HCT116 (cell line): ENCODE results near the gene PCDHGA1. TPM values are rescaled to one million over a fixed set of nuclear protein-coding genes. Genes with fewer than 3 reads are reported as not detected.

ENCODE experiments used
- ATAC-seq: fragments of 200-7000 bp; cut with Tn5 transposase; 2 replicates; pipeline ENCODE4 v1.9.1; 2020; ENCODE audit warnings: mild to moderate bottlenecking, moderate library complexity
- BruUV-seq: library from RNA; stranded (reverse); fragments of 400-500 nt; replicated peaks from 2 replicates; lab custom pipeline; 2021; lab: Mats Ljungman, UMichigan
- CTCF ChIA-PET: fragments of 300-600 bp; sonication (Branson Sonifier 250); formaldehyde crosslinking; loops from one replicate; lab custom pipeline; 2021; ENCODE audit warnings: antibody characterized with exemption; lab: Charles Lee
- POLR2A ChIA-PET: fragments of 300-600, 350-600 bp; sonication (Branson Sonifier 250); formaldehyde crosslinking; loops from one replicate; lab custom pipeline; 2021; ENCODE audit warnings: antibody characterized with exemption; lab: Charles Lee
- RAD21 ChIA-PET, 2 experiments: fragments of 300-600 bp; sonication (Branson Sonifier 250); formaldehyde crosslinking; loops; one replicate each; lab custom pipeline; 2023; ENCODE audit warnings: low total read pairs in 2 of 2; ENCODE audit not compliant: uncharacterized antibody in 2 of 2, unreplicated experiment in 2 of 2, low non-redundant PET in 1 of 2; lab: Charles Lee
- DNase-seq: peaks from one replicate; pipeline ENCODE4 v3.0.0-alpha.2; 2010; ENCODE audit warnings: low read depth, low spot score
- H2AFZ ChIP-seq: fragments of 200-600 bp; shearing (Covaris generic), sonication (generic); 2 replicates; pipeline ENCODE4 v1.6.1; 2017; ENCODE audit warnings: low read depth, mixed run types, mixed read lengths, antibody characterized with exemption, low read length; ENCODE audit not compliant: poor library complexity, severe bottlenecking
- H3K27ac ChIP-seq: 2 replicates; pipeline ENCODE4 v1.5.1; 2012; ENCODE audit warnings: low read depth, low read length
- H3K27me3 ChIP-seq: fragments of 200-600 bp; sonication (generic); 2 replicates; pipeline ENCODE4 v1.6.1; 2016; ENCODE audit warnings: mixed run types, low read length, mixed read lengths; ENCODE audit not compliant: insufficient read depth
- H3K36me3 ChIP-seq, 2 experiments: fragments of 200-500 bp in 1 of 2; fragments of 200-600 bp in 1 of 2; sonication (Bioruptor generic) in 1 of 2; sonication (generic) in 1 of 2; 2 replicates each; pipeline versions ENCODE4 v1.5.1 to v1.6.1; 2014 to 2016; ENCODE audit warnings: low read length in 2 of 2, inconsistent platforms in 1 of 2, mixed read lengths in 1 of 2, mixed run types in 1 of 2; ENCODE audit not compliant: insufficient read depth in 2 of 2, control insufficient read depth in 1 of 2
- H3K4me1 ChIP-seq, 2 experiments: fragments of 200-600 bp in 1 of 2; sonication (generic) in 1 of 2; 2 replicates each; pipeline versions ENCODE4 v1.5.1 to v1.6.1; 2012 to 2017; ENCODE audit warnings: low read length in 2 of 2, inconsistent platforms in 1 of 2, mild to moderate bottlenecking in 1 of 2, mixed read lengths in 1 of 2, mixed run types in 1 of 2, moderate library complexity in 1 of 2; ENCODE audit not compliant: insufficient read depth in 2 of 2, control insufficient read depth in 1 of 2
- H3K4me2 ChIP-seq: fragments of 200-600 bp; sonication (generic); 2 replicates; pipeline ENCODE4 v1.6.1; 2017; ENCODE audit warnings: mixed run types, low read length, mixed read lengths
- H3K4me3 ChIP-seq, 2 experiments: fragments of 200-600 bp in 1 of 2; sonication (generic) in 1 of 2; replicated peaks in 1 of 2; 2 replicates each; pipeline ENCODE4 v1.5.1; 2011 to 2016; ENCODE audit warnings: low read length in 2 of 2, control low read depth in 1 of 2, low read depth in 1 of 2, mild to moderate bottlenecking in 1 of 2, mixed read lengths in 1 of 2, mixed run types in 1 of 2
- H3K79me2 ChIP-seq: fragments of 200-600 bp; sonication (generic); 2 replicates; pipeline ENCODE4 v1.6.1; 2017; ENCODE audit warnings: mild to moderate bottlenecking, mixed run types, low read length, moderate library complexity, mixed read lengths; ENCODE audit not compliant: insufficient read depth
- H3K9ac ChIP-seq: fragments of 200-600 bp; sonication (generic); 2 replicates; pipeline ENCODE4 v1.6.1; 2016; ENCODE audit warnings: low read length, mixed read lengths
- H3K9me2 ChIP-seq: fragments of 200-600 bp; sonication (generic), shearing (Covaris generic); 2 replicates; pipeline ENCODE4 v1.6.1; 2017; ENCODE audit warnings: mixed run types, mild to moderate bottlenecking, moderate library complexity; ENCODE audit not compliant: insufficient read depth
- H3K9me3 ChIP-seq, 2 experiments: fragments of 200-500 bp in 1 of 2; fragments of 200-600 bp in 1 of 2; sonication (Bioruptor generic) in 1 of 2; sonication (generic) in 1 of 2; 2 replicates each; pipeline ENCODE4 v1.6.1; 2014 to 2017; ENCODE audit warnings: low read length in 2 of 2, mixed read lengths in 2 of 2, inconsistent platforms in 1 of 2, low read depth in 1 of 2, mild to moderate bottlenecking in 1 of 2, mixed run types in 1 of 2, moderate library complexity in 1 of 2; ENCODE audit not compliant: control insufficient read depth in 1 of 2, insufficient read depth in 1 of 2
- H4K20me1 ChIP-seq: fragments of 200-600 bp; sonication (generic), shearing (Covaris generic); 2 replicates; pipeline ENCODE4 v1.6.1; 2017; ENCODE audit warnings: mixed run types, mild to moderate bottlenecking, moderate library complexity; ENCODE audit not compliant: insufficient read depth
- EZH2 ChIP-seq: fragments of 200-600 bp; sonication (generic); IDR thresholded peaks from 2 replicates; pipeline ENCODE4 v1.6.1; 2017; ENCODE audit warnings: antibody characterized with exemption, mixed run types
- EZH2phosphoT487 ChIP-seq: fragments of 200-600 bp; IDR thresholded peaks from 2 replicates; pipeline ENCODE4 v1.6.1; 2018; ENCODE audit warnings: antibody characterized with exemption, borderline replicate concordance
- FOSL1 ChIP-seq: IDR thresholded peaks from 2 replicates; pipeline ENCODE4 v1.6.1; 2012; ENCODE audit warnings: low read depth
- POLR2A ChIP-seq: IDR thresholded peaks from 2 replicates; pipeline ENCODE4 v1.7.0; 2011; ENCODE audit warnings: borderline replicate concordance; ENCODE audit not compliant: insufficient read depth, insufficient read length; ENCODE audit errors: extremely low read depth
- RAD21 ChIP-seq: IDR thresholded peaks from 2 replicates; pipeline ENCODE4 v1.6.1; 2012; ENCODE audit warnings: low read depth, mild to moderate bottlenecking
- SRF ChIP-seq: IDR thresholded peaks from 2 replicates; pipeline ENCODE4 v1.6.1; 2012; ENCODE audit warnings: low read depth
- TCF7L2 ChIP-seq: IDR thresholded peaks from 2 replicates; pipeline ENCODE4 v1.7.0; 2011; ENCODE audit warnings: borderline replicate concordance, inconsistent platforms; ENCODE audit not compliant: insufficient read depth, insufficient read length; ENCODE audit errors: extremely low read depth
- intact Hi-C: fragments of 100-400 bp; cut with micrococcal nuclease; formaldehyde crosslinking; loops from 2 replicates; pipeline ENCODE4 v1.10.0; 2022
- total RNA-seq: library from RNA; stranded (reverse); gene quantifications from one replicate; pipeline ENCODE4 v1.2.1, GENCODE V29; 2021; ENCODE audit not compliant: unreplicated experiment
- TF ChIP-seq, protein P1 (sequence below), 3 experiments: fragments of 200-600 bp in 1 of 3; sonication (generic) in 1 of 3; IDR thresholded peaks in 2 of 3; conservative IDR thresholded peaks in 1 of 3; 2 replicates each; pipeline ENCODE4 v1.5.1; 2012 to 2017; ENCODE audit warnings: low read depth in 2 of 3, low read length in 2 of 3, antibody characterized with exemption in 1 of 3, borderline replicate concordance in 1 of 3, control low read depth in 1 of 3, mild to moderate bottlenecking in 1 of 3, mixed read lengths in 1 of 3, mixed run types in 1 of 3, moderate library complexity in 1 of 3; ENCODE audit not compliant: insufficient read depth in 1 of 3
- TF ChIP-seq, protein P2 (sequence below): IDR thresholded peaks from 2 replicates; pipeline ENCODE4 v1.6.1; 2012
- TF ChIP-seq, protein P3 (sequence below): IDR thresholded peaks from 2 replicates; pipeline ENCODE4 v1.6.1; 2012; ENCODE audit warnings: low read depth

Gene PCDHGA1
- total RNA-seq, 1 experiment from 2014 or later = 0.05 TPM

DNA sequence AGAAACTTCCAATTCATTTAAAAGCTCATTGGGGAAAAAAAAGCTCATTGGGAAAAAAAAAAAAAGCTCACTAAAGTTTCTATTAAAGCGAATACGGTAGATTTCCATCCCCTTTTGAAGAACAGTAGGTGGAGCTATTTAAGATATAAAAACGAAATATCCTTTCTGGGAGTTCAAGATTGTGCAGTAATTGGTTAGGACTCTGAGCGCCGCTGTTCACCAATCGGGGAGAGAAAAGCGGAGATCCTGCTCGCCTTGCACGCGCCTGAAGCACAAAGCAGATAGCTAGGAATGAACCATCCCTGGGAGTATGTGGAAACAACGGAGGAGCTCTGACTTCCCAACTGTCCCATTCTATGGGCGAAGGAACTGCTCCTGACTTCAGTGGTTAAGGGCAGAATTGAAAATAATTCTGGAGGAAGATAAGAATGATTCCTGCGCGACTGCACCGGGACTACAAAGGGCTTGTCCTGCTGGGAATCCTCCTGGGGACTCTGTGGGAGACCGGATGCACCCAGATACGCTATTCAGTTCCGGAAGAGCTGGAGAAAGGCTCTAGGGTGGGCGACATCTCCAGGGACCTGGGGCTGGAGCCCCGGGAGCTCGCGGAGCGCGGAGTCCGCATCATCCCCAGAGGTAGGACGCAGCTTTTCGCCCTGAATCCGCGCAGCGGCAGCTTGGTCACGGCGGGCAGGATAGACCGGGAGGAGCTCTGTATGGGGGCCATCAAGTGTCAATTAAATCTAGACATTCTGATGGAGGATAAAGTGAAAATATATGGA is 100.2 kb downstream of the PCDHGA1 start, which contains the start of gene PCDHGA12:
PCDHGA12 (plus strand) TSS at position 176 of the 782 bp plus-strand sequence; CDS start at position 429, 253 bp downstream.
- ATAC-seq = no peak
- Histone ChIP-seq H3K9me2 (no peaks in the 10 kb centered on the region), H3K79me2 (no peaks in the 10 kb centered on the region), H3K9ac (no peak within 1 kb of the TSS), H3K9me3 (peaks cover 0 to 8% of the 10 kb centered on the region in 2 experiments; a peak in 2 of 4 replicates), H2AFZ (no peak within 1 kb of the TSS), H3K4me3 (no peak within 1 kb of the TSS), H3K4me1 (no peaks in the 10 kb centered on the region), H4K20me1 (no peaks in the 10 kb centered on the region), H3K36me3 (no peaks in the 10 kb centered on the region), H3K4me2 (no peak within 1 kb of the TSS), H3K27ac (no peak within 1 kb of the TSS), H3K27me3 (no peaks in the 10 kb centered on the region)
- intact Hi-C loops = no loop called here
- ChIA-PET CTCF (interaction anchor here (0.9 to 1.7 kb wide), 5 partner anchors 9 to 133 kb away, joined by 3 to 7 read pairs (median 4); partner anchors contain the start of gene PCDHGA10), POLR2A (no interaction called here), RAD21 (no interaction called here)
- BruUV-seq = no TSS peak
- DNase-seq = no peak
- no peak for TF ChIP-seq SRF
- TF ChIP-seq, protein P1, sequence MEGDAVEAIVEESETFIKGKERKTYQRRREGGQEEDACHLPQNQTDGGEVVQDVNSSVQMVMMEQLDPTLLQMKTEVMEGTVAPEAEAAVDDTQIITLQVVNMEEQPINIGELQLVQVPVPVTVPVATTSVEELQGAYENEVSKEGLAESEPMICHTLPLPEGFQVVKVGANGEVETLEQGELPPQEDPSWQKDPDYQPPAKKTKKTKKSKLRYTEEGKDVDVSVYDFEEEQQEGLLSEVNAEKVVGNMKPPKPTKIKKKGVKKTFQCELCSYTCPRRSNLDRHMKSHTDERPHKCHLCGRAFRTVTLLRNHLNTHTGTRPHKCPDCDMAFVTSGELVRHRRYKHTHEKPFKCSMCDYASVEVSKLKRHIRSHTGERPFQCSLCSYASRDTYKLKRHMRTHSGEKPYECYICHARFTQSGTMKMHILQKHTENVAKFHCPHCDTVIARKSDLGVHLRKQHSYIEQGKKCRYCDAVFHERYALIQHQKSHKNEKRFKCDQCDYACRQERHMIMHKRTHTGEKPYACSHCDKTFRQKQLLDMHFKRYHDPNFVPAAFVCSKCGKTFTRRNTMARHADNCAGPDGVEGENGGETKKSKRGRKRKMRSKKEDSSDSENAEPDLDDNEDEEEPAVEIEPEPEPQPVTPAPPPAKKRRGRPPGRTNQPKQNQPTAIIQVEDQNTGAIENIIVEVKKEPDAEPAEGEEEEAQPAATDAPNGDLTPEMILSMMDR (IDR thresholded peaks at IDR 0.05 in 2 of 3, conservative IDR thresholded peaks at IDR 0.05 in 1 of 3; ENCODE audit: borderline replicate concordance in 1 of 3, insufficient read depth in 1 of 3, low read depth in 2 of 3, low read length in 2 of 3) = peak in 1 of 3 experiments; percentile 44; a peak in 1 of 6 replicates
- 0 out of 2 replicates have a peak, but pooled peaks have one; percentile 15 for TF ChIP-seq RAD21

DNA sequence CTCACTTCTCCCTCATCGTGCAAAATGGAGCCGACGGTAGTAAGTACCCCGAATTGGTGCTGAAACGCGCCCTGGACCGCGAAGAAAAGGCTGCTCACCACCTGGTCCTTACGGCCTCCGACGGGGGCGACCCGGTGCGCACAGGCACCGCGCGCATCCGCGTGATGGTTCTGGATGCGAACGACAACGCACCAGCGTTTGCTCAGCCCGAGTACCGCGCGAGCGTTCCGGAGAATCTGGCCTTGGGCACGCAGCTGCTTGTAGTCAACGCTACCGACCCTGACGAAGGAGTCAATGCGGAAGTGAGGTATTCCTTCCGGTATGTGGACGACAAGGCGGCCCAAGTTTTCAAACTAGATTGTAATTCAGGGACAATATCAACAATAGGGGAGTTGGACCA is 101.0 kb downstream of the PCDHGA1 start:
- CTCF ChIA-PET = interaction anchor here (1.5 kb wide), 1 partner anchor 19 kb away, joined by 4 read pairs; the partner anchor contains the start of gene PCDHGA10
- BruUV-seq = no TSS peak
- Histone ChIP-seq H3K36me3 (no peaks in the 10 kb centered on the region), H3K9me2 (no peaks in the 10 kb centered on the region), H3K4me2 (no peak overlapping the region), H3K9ac (no peak overlapping the region), H3K27ac (no peak overlapping the region), H3K4me3 (no peak overlapping the region), H3K9me3 (peaks cover 0 to 8% of the 10 kb centered on the region in 2 experiments; a peak in 2 of 4 replicates), H4K20me1 (no peaks in the 10 kb centered on the region), H3K27me3 (no peaks in the 10 kb centered on the region), H2AFZ (no peak overlapping the region), H3K4me1 (no peaks in the 10 kb centered on the region), H3K79me2 (no peaks in the 10 kb centered on the region)
- DNase-seq (no peak), ATAC-seq (no peak)
- RAD21 ChIA-PET = no interaction called here
- POLR2A ChIA-PET = no interaction called here
- intact Hi-C loops = no loop called here
- TF ChIP-seq EZH2 (no peak), FOSL1 (no peak), TCF7L2 (no peak), EZH2phosphoT487 (no peak), POLR2A (no peak)
- TF ChIP-seq, protein P2, sequence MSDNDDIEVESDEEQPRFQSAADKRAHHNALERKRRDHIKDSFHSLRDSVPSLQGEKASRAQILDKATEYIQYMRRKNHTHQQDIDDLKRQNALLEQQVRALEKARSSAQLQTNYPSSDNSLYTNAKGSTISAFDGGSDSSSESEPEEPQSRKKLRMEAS = no peak
- TF ChIP-seq, protein P3, sequence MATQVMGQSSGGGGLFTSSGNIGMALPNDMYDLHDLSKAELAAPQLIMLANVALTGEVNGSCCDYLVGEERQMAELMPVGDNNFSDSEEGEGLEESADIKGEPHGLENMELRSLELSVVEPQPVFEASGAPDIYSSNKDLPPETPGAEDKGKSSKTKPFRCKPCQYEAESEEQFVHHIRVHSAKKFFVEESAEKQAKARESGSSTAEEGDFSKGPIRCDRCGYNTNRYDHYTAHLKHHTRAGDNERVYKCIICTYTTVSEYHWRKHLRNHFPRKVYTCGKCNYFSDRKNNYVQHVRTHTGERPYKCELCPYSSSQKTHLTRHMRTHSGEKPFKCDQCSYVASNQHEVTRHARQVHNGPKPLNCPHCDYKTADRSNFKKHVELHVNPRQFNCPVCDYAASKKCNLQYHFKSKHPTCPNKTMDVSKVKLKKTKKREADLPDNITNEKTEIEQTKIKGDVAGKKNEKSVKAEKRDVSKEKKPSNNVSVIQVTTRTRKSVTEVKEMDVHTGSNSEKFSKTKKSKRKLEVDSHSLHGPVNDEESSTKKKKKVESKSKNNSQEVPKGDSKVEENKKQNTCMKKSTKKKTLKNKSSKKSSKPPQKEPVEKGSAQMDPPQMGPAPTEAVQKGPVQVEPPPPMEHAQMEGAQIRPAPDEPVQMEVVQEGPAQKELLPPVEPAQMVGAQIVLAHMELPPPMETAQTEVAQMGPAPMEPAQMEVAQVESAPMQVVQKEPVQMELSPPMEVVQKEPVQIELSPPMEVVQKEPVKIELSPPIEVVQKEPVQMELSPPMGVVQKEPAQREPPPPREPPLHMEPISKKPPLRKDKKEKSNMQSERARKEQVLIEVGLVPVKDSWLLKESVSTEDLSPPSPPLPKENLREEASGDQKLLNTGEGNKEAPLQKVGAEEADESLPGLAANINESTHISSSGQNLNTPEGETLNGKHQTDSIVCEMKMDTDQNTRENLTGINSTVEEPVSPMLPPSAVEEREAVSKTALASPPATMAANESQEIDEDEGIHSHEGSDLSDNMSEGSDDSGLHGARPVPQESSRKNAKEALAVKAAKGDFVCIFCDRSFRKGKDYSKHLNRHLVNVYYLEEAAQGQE = no peak
